Left lung (tissue), 10 donors: ENCODE measurements around the gene TRMT44. TPM values are rescaled to one million over a fixed set of nuclear protein-coding genes. Genes with fewer than 3 reads are reported as not detected.

Experiments
- ATAC-seq: fragments of 200-7000 bp; cut with Tn5 transposase; one replicate; pipeline ENCODE4 v1.9.1; 2020; ENCODE audit warnings: moderate library complexity
- DNase-seq, 4 donors: peaks; one replicate each; pipeline ENCODE4 v3.0.0-alpha.2; 2013 to 2020
- H3K27ac ChIP-seq, 2 donors: fragments of 200-600 bp; sonication (generic) in 1 of 2; one replicate each; pipeline versions ENCODE4 v1.5.0 to v1.8.0; 2020 to 2021
- H3K27me3 ChIP-seq, 2 donors: fragments of 200-600 bp; sonication (generic) in 1 of 2; one replicate each; pipeline versions ENCODE4 v1.5.0 to v1.8.0; 2020 to 2021
- H3K36me3 ChIP-seq, 2 donors: fragments of 200-600 bp; sonication (generic) in 1 of 2; one replicate each; pipeline versions ENCODE4 v1.5.0 to v1.8.0; 2020 to 2021
- H3K4me1 ChIP-seq, 2 donors: fragments of 200-600 bp; one replicate each; pipeline ENCODE4 v1.8.0; 2021
- H3K4me3 ChIP-seq, 2 donors: fragments of 200-600 bp; sonication (generic) in 1 of 2; one replicate each; pipeline versions ENCODE4 v1.5.0 to v1.8.0; 2020 to 2021; ENCODE audit warnings: mild to moderate bottlenecking in 1 of 2
- H3K9me3 ChIP-seq, 2 donors: fragments of 200-600 bp; sonication (generic) in 1 of 2; one replicate each; pipeline versions ENCODE4 v1.5.0 to v1.8.0; 2020 to 2021
- intact Hi-C, 2 donors: fragments of 100-400 bp; cut with DNase I; formaldehyde crosslinking; loops; one replicate each; pipeline versions ENCODE4 v1.11.2 to v1.14.2; 2022
- polyA plus RNA-seq, 6 donors: library from polyadenylated mRNA; unstranded; fragments of 120-200 nt; gene quantifications; one replicate each; pipeline ENCODE4 v1.2.1, GENCODE V29; 2013; ENCODE audit not compliant: insufficient read length in 6 of 6
- total RNA-seq, 2 donors: library from RNA; stranded (reverse); fragmentation: NEBNext Ultra II Directional; extraction: Animal tissue kit (Norgen Biotek cat#: 25700); gene quantifications; one replicate each; pipeline ENCODE4 v1.2.1, GENCODE V29; 2021
- TF ChIP-seq, protein P1 (sequence below), 2 donors: fragments of 200-600 bp; sonication (generic) in 1 of 2; IDR thresholded peaks; one replicate each; pipeline versions ENCODE4 v1.5.0 to v1.8.0; 2021; ENCODE audit warnings: antibody characterized with exemption in 2 of 2
- donor health status: DM: no; HTN: yes; CAD: no.
- donor health status: DM: no; HTN: no; CAD: no.

TRMT44 gene
- total and polyA plus RNA-seq, 8 donors, result 15.0 to 20.6 (median 19.1) TPM

DNA sequence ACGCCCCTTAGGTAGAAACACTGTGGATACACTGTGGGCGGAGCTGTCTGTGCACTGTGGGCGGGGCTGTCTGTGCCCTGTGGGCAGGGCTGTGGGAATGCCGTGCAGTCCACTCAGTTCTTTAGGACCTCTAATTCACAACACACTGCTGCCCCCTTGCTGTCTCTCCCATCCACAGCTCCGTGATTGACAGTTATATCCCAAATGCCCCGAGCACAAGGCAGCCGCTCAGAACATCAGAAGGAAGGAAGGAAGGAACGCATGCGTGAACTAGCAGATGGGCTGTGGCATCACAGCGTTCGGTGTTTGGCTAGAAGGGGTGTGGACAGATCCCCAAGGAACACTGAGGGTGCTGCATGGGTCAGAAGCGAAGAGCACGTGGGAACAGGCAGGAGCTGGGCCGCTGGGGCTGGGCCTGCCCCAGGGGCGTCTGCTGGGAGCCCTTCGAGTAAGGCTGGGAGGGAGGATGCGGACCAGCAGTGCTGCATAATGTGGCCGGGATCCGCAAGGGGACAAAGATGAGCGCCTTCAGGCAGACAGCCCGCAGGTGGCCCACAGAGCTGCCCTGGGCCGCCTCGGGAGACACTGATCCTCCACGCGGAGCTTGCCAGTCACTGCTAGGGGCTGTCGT is 29.8 kb upstream of the TRMT44 start:
- TF ChIP-seq, protein P1, sequence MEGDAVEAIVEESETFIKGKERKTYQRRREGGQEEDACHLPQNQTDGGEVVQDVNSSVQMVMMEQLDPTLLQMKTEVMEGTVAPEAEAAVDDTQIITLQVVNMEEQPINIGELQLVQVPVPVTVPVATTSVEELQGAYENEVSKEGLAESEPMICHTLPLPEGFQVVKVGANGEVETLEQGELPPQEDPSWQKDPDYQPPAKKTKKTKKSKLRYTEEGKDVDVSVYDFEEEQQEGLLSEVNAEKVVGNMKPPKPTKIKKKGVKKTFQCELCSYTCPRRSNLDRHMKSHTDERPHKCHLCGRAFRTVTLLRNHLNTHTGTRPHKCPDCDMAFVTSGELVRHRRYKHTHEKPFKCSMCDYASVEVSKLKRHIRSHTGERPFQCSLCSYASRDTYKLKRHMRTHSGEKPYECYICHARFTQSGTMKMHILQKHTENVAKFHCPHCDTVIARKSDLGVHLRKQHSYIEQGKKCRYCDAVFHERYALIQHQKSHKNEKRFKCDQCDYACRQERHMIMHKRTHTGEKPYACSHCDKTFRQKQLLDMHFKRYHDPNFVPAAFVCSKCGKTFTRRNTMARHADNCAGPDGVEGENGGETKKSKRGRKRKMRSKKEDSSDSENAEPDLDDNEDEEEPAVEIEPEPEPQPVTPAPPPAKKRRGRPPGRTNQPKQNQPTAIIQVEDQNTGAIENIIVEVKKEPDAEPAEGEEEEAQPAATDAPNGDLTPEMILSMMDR (IDR thresholded peaks at IDR 0.05), result no peak
- Histone ChIP-seq H3K4me3 (no peak overlapping the region), H3K9me3 (peaks cover 0 to 2% of the 10 kb centered on the region in 2 donors), H3K27me3 (no peaks in the 10 kb centered on the region), H3K4me1 (no peaks in the 10 kb centered on the region), H3K36me3 (peaks cover 0 to 81% of the 10 kb centered on the region in 2 donors), H3K27ac (no peak overlapping the region)
- intact Hi-C loops, result no loop called here
- DNase-seq, result peak in 1 of 4 donors; percentile 64
- ATAC-seq, result peak; percentile 67

DNA sequence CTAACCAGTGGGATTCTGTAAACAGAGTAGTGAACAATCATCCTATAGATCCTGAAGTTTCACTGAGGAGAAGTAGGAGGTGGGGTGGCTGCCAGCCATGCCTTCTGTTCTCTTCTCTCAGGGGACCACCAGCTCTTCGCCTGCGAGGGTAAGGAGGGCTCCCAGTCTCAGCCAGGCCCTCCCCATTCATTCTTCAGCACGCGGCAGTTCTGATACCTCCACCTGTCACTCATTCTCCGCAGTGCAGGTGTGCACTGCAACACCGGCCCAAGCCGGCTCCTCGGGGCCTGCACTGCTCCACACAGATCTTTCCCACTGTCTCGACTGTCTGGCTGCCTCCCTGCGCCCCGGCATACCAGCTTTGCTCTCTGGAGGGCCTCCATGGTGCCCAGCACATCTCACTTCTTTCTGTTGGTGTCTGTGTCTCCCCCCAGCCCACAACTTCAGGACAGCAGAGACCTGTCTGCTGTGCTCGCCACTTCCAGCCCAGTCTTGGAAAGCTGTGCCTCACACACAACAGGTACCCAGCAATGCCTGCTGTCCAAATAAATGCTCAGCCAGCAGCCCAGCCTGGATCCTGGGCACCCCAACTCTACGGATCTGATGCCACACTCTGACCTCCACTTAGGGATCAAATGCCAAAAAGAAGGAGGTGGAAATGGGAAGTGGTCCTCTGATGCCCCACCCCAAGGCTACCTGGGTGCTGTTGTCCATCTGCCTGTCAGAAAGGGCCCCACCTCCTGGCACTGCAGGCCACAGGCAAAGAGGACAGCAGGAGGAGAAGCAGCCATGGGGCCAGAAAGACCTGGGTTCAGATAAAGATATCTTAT is 29.0 kb upstream of the TRMT44 start:
- peaks cover 0 to 2% of the 10 kb centered on the region in 2 donors for H3K9me3 ChIP-seq
- H3K27me3 ChIP-seq, result no peaks in the 10 kb centered on the region
- intact Hi-C loops, result no loop called here
- TF ChIP-seq, protein P1 (IDR thresholded peaks at IDR 0.05), result no peak
- ATAC-seq, result no peak
- H3K27ac ChIP-seq, result no peak overlapping the region
- DNase-seq, result no peak
- H3K36me3 ChIP-seq, result peaks cover 0 to 81% of the 10 kb centered on the region in 2 donors
- H3K4me3 ChIP-seq, result no peak overlapping the region
- H3K4me1 ChIP-seq, result no peaks in the 10 kb centered on the region

DNA sequence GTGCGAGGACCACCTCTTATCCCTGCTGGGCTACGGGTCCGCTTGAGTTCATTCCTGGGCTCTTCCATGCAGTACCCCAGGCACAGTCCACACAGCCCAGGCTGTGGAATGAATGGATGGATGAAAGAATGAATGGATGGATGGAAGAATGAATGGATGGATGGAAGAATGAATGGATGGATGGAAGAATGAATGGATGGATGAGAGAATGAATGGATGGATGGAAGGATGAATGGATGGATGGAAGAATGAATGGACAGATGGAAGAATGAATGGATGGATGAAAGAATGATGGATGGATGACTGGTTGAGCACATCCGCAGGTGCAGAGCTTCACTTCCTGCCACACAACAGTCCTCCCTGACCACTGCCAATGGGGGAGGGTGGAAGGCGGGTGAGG is 28.3 kb upstream of the TRMT44 start:
- Histone ChIP-seq H3K27me3 (no peaks in the 10 kb centered on the region), H3K36me3 (peaks cover 0 to 77% of the 10 kb centered on the region in 2 donors), H3K27ac (no peak overlapping the region), H3K4me1 (no peaks in the 10 kb centered on the region), H3K9me3 (no peaks in the 10 kb centered on the region), H3K4me3 (no peak overlapping the region)
- ATAC-seq, result no peak
- TF ChIP-seq, protein P1 (IDR thresholded peaks at IDR 0.05), result no peak
- DNase-seq, result no peak
- intact Hi-C loops, result no loop called here

DNA sequence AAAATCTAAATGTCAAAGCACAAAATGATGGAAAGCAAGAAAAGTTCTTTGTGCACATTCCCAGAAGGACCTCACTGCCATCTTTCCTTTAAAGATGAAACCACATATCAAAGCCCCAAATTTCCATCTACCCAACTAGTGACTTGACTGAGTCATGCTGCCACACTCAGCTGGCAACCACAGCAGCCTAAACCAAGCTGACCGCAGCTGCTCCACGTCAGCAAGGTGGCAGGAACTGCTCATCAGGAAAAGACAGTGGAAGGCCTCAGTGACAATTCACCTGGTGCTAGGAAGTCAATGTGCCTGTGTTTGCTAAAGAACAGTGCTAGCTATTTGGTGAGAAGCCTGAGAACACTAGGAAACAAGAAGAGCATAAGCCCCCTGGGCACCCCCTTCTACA is 26.2 kb upstream of the TRMT44 start:
- TF ChIP-seq, protein P1 (IDR thresholded peaks at IDR 0.05), result no peak
- H3K27ac ChIP-seq, result no peak overlapping the region
- ATAC-seq, result no peak
- H3K4me3 ChIP-seq, result no peak overlapping the region
- H3K36me3 ChIP-seq, result peaks cover 0 to 56% of the 10 kb centered on the region in 2 donors
- intact Hi-C loops, result no loop called here
- DNase-seq, result no peak
- H3K9me3 ChIP-seq, result no peaks in the 10 kb centered on the region
- no peaks in the 10 kb centered on the region for H3K27me3 ChIP-seq
- peaks cover 0 to 9% of the 10 kb centered on the region in 2 donors for H3K4me1 ChIP-seq

DNA sequence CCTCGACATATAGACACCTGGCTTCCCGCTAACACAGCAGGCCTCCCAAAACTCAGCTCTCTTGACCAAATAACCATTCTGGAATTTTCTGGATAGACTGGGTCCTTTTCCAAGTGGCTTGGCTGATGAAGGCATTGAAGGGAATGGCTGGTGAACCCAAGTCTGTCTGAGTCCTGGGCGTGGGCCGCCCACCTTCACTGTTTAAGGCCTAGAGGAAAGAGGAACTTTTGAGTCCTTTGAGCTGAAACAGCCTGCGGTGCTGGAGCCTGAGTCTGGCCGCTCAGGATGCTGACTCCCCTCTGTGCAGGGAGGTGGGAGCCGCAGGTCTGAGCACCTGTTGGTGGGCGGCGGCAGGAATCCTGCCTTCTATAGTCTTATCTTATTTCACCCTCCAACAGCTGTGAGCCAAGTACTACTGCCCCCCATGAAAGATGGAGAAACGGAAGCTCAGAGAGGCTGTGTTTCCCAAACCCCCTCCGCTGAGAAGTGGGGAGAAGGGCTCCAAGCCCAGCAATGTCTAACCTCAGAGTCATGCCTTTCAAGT is 23.4 kb upstream of the TRMT44 start:
- no peaks in the 10 kb centered on the region for H3K27me3 ChIP-seq
- peaks cover 0 to 35% of the 10 kb centered on the region in 2 donors for H3K36me3 ChIP-seq
- no peaks in the 10 kb centered on the region for H3K9me3 ChIP-seq
- no peak for DNase-seq
- intact Hi-C loops, result no loop called here
- ATAC-seq, result no peak
- no peak overlapping the region for H3K4me3 ChIP-seq
- no peak overlapping the region for H3K27ac ChIP-seq
- H3K4me1 ChIP-seq, result peaks cover 0 to 17% of the 10 kb centered on the region in 2 donors
- TF ChIP-seq, protein P1 (IDR thresholded peaks at IDR 0.05), result no peak
